ENCODE data around the gene ARFGAP3.

Gene ARFGAP3

DNA sequence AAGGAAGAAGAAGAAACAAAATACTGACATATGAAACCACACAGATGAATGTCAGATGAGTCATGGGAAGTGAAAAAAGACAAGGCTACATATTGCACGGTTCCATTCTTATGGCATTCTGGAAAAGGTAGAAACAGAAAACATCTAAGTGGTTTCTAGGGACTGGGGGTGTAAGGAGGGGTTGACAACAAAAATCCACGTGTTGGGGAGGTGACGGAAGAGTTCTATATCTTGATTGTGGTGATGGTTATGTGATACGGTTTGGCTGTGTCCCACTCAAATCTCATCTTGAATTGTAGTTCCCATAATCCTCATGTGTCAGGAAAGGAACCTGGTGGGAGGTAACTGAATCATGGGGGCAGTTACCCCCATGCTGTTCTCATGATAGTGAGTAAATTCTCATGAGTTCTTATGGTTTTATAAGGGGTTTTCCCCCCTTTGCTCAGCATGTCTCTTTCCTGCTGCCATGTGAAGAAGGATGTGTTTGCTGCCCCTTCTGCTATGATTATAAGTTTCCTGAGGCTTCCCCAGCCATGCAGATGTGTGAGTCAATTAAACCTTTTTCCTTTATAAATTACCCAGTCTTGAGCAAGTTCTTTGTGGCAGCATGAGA, 6.4 kb upstream of the ARFGAP3 start:
- DNase-seq (ENCODE audit: low read depth): no peak

DNA sequence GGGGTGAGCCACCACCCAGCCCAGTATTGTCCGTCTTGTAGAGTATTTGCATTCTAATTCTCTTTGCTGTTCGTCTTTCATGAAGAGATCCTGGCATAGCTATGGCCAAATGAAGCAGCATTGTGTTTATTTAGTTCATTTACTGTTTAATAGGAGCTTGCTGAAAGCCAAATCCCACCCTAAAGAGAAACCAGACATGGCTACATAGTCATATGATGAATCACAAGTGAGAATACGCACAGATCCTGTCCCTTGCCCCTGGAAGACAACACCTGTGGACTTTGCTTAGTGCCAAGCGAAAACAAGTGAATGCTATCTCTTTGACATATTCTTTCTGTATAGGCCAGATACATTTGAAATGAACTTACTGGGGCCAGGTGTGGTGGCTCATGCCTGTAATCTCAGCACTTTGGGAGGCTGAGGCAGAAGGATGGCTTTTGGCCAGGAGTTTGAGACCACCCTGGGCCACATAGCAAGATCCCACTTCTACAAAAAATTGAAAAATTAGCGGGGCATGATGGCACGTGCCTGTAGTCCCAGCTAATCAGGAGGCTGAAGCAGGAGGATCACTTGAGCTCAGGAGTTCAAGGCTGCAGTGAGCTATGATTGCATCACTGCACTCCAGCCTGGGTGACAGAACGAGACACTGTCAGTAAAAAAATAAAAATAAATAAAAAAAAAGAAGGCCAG, 5.1 kb upstream of the ARFGAP3 start:
- no peak for DNase-seq (ENCODE audit: low read depth)

DNA sequence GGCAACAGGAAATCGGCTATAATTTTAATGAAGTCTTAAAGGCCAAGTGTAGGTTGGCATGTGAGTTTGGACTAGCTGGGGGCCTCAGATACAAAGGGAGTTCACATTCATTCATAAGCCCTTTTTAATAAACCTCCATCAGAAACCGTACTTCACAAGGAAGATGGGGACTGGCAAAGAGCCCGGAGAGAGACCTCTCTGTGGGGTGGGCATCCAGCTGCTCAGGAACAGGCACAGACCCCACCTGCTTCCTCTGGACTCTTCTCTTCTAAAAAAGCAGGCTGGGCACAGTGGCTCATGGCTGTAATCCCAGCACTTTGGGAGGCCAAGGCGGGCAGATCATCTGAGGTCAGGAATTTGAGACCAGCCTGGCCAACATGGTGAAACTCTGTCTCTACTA, 3.9 kb upstream of the ARFGAP3 start:
- DNase-seq (ENCODE audit: low read depth): no peak

DNA sequence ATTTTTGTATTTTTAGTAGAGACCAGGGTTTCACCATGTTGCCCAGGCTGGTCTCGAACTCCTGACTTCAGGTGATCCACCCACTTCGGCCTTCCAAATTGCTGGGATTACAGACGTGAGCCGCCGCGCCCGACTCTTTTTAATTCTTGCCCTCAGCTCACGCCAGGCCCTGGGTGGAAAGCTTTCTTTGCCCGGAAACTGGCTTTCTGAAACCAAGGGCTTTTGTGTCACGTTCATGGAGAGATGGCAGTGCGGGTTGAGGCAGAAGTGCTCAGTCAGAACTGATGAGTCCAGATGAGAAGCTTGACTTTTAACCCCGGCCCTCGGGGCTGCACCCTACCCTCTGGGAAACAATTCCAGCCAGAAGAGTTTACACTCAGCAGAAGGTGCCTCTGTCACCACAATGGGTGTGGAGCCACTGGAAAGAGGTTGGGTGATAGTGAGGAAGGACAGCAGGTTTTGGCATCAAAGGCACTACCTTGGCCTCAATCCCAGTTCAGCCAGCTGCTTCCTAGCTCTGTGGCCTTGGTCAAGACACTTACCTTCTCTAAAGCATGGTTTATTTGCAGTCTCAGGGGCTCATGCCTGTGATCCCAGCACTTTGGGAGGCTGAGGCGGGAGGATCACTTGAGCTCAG, 890 bp upstream of the ARFGAP3 start:
- no peak for DNase-seq (ENCODE audit: low read depth)

DNA sequence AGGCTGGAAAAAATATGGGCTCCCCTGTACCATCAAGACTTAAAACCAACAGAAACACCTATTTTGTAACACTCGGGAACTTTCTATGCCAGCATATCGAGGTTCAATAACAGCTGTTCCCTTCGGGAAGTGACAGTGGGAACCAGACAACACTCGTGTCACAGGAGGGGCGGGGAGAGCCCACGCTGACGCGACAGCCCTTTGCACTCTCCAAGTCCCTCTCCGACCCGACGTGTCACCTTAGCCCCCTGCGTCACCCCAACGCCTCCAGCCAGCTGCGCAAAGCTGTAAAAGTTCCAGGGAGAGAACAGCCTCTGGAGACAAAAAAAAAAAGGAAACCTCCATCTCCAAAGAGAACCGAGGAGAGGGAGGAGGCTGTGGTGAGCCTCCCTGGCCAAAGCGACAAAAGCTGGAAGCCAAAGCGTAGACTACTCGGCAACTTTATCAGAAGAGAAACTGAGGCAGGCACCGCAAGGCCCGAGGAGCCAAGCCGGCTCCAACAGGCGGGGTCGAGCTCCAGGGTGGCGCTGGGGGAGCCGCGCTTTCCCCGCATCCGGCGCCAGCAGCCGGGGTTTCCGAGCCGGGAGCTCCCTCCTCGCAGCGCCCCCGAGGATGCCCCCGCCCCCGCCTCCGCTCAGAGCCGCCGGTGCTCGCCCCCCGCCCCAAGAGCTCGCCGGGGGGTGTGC, 751 bp downstream of the ARFGAP3 start:
- peak; percentile 51 for DNase-seq (ENCODE audit: low read depth)

DNA sequence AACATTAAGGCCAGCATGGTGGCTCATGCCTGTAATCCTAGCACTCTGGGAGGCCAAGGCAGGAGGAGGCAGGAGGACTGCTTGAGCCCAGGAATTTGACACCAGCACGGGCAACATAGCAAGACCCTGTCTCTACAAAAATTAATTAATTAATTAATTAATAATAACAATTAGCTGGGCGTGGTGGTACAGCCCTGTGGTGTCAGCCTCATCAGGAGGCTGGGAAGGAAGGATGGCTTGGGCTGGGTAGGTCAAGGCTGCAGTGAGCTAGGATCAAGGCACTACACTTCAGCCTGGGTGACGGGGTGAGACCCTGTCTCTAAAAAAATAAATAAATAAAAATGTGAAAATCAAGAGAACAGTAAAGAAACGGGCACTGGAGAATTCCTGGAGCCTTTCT, 1.4 kb downstream of the ARFGAP3 start:
- DNase-seq (ENCODE audit: low read depth): no peak

DNA sequence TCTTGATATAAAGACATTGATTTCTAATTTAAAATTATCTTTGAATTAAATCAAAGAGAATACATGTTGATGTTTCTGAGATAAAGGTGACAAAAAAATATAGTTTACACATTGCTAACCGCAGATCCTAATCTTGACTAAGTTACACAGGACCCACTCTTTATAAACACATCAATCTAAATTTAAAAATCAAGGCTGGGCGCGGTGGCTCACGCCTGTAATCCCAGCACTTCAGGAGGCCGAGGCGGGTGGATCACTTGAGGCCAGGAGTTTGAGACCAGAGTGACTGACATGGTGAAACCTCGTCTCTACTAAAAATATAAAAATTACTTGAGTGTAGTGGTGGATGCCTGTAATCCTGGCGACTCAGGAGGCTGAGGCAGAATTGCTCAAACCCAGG, 1.9 kb downstream of the ARFGAP3 start:
- DNase-seq (ENCODE audit: low read depth): no peak

DNA sequence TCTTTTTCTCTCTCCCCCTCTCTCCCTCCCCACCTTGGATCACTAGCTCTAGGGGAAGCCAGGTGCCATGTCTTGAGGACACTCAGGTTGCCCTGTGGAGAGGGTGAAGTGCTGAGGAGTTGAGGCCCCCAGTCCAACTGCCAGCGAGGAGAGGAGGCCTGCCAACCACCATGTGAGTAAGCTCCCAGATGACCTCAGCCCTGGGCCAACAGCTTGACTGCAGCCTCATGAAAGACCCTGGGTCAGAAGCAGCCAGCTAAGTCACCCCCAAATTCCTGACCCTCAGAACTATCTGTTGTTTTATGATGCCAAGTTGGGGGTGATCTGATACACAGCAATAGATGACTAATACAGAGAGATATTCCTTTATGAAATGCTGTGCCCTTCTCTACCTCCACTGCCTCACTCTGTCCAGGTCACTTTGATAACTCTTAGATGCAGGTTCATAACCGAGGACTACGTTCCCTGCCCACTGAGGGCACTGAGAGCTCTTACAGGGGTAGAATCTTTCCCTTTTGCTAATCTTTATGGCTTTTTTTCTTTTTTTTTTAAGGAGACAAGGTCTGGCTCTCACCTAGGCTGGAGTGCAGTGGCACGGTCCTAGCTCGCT, 8.0 kb downstream of the ARFGAP3 start:
- no peak for DNase-seq (ENCODE audit: low read depth)

DNA sequence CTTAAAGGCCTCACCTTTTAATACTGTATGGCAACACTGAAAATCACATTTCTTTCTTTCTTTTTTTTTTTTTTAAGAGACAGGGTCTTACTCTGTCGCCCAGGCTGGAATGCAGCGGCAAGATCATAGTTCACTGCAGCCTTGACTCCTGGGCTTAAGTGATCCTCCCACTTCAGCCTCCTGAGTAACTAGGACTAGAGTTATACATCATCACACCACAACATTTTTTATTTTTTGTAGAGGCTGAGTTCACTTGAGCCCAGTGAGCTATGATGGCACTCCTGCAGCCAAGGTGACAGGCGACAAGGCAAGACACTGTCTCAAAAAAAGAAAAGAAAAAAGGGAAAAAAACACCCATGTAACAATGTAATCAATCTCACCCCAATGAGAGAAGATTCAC, 10.0 kb downstream of the ARFGAP3 start:
- no peak for DNase-seq (ENCODE audit: low read depth)

DNA sequence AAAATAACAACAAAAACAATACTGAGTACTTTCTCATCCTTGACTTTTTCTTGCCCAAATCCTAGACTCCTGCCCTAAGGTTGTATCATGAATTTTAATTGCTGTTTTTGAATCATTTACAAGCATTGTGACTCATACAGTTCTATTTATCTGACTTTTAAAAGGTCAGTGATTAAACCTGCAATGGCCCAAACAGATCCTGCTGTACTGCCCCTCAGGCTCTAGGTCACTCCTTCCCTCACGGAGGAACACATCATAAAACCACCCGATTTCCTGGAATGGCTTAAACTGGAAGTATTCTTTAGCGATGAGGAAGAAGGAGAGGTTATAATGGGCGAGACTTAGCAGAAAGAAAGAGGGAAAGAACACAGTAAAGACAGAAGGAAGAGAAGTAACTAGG, 12.3 kb downstream of the ARFGAP3 start:
- DNase-seq (ENCODE audit: low read depth): no peak

DNA sequence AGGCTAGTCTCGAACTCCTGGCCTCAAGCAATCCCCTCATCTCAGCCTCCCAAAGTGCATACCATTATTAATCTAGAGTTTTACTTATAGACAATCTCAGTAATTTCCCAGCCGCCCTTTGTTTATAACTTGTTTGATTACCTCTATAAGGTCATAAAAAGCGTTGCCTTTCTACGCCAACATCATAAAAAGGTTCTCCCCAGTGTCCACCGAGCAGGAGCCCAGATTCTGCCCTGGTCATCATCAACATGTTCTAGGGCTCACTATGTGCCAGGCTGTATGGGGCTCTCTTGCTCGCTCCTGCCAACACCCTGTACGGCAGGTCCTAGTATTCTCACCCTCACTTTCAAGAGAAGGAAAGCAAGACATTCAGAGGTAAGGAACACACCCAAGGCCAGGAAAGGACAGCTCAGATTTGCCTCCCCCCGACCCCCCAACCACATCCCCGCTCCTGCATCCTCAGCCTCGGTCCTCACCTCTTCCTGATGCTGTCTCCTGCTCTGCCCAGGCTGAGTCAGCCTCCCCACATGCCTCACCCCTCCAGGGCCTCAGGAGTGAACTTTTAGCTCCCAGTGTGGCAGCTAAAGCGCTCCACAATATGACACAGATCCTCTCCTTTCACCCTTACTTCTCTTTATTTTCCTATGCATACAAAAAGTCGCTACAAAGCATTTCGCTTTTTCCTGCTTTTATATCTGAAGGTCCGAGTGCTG, 14.3 kb downstream of the ARFGAP3 start:
- no peak for DNase-seq (ENCODE audit: low read depth)

DNA sequence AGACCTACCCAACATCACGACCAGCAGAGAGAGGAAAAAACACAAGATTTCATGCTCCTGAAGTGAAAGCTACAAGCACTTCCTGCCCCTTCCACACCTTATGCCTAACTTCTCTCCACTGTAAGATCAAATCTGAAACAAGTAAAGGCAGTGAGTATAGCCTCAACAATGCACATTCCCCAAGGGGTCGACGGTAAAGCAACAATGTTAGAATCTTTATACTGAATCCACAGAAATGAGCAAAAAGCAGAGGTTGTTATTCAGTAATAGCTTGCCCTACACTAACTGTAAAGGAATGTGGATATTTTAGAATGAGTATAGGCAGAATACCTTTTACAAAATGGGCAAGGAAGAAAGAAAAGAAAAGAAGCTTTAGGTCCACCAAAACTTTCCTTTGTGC, 15.6 kb downstream of the ARFGAP3 start:
- no peak for DNase-seq (ENCODE audit: low read depth)

DNA sequence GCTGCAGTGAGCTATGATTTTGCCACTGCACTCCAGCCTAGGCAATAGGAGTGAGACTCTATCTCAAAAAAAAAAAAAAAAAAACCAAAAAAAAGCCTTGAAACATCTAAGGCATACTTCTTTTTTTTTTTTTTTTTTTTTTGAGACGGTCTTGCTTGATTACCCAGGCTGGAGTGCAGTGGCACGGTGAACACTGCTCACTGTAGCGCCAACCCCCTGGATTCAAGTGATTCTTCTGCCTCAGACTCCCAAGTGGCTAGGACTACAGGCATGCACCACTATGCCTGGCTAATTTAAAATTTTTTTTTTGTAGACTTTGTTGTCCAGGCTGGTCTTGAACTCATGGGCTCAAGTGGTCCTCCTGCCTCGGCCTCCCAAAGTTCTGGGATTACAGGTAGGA, 19.5 kb downstream of the ARFGAP3 start:
- DNase-seq (ENCODE audit: low read depth): no peak

DNA sequence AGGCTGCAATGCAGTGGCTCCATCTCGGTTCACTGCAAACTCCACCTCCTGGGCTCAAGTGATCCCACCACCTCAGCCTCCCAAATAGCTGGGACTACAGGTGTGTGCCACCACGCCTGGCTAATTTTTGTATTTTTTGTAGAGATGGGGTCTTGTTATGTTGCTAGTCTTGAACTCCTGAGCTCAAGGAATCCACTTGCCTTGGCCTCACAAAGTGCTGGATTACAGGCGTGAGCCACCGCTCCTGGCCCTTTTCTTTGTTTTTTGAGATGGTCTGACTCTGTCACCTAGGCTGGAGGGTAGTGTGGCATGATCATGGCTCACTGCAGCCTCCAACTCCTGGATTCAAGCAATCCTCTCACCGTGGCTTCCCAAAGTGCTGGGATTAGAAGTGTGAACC, 21.0 kb downstream of the ARFGAP3 start:
- DNase-seq (ENCODE audit: low read depth): no peak

DNA sequence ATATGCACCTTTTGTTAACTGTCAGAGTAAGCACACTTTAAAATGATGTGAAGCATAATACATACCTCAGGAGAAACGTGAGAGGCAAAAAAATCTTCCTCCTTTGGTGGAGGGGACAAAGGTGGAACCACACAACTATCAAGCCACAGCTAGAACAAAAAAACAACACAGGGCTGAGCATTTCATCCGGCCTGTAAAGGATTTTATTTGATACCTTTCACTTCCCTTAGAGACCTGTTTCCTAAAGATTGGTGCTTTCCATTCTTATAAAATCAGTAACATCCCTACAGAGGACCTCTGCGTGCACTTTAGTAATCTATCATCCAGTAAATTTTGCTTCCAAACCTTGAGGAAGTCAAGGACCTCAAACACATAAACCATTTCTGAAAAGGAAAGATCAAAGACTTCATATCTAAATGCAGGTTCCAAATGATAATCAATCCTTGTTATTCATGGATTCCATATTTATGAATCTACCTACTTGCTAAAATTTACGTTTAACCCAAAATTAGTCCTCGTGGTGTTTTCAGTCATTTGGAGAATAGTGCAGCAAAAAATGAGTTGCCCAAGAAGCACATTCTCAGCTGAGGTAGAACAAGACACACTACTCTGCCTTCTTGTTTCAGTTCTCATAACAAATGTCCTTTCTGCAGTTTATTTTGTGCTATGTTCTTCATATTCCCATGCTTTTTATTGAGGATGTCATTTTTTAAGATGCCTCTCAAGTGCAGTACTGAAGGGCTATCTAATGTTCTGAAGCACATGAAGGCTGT, 22.7 kb downstream of the ARFGAP3 start:
- no peak for DNase-seq (ENCODE audit: low read depth)

DNA sequence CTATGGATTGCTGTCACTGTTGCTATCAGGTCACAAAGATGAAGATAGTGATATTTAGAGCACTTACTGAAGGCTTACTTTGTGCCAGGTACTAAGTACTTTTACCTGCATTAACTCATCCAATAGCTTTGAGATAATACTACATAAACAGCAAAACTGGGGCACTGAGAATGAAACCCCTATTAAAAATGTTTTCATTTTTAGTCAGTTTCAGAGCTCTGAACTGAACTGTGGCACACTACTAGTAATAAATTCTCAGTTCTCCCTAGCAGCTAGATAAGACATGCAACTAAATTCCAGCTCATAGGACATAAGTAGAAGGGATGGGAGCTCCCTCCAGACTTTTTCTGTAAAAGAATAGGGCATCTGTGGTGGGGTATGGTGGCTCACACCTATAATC, 24.0 kb downstream of the ARFGAP3 start:
- DNase-seq (ENCODE audit: low read depth): no peak

DNA sequence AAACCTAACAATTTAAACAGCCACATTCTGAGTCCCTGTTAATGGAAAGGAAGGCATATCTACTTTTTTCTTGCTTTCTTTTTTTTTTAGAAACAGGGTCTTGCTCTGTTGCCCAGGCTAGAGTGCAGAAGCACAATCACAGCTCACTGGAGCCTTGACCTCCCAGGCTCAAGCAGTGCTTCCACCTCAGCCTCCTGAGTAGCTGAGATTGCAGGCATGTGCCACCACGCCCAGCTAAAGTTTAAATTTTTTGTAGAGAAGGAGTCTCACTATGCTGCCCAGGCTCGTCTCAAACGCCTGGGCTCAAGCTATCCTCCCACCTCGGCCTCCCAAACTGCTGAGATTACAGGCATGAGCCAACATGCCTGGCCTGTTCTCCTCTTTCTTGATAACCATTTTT, 25.4 kb downstream of the ARFGAP3 start:
- no peak for DNase-seq (ENCODE audit: low read depth)

DNA sequence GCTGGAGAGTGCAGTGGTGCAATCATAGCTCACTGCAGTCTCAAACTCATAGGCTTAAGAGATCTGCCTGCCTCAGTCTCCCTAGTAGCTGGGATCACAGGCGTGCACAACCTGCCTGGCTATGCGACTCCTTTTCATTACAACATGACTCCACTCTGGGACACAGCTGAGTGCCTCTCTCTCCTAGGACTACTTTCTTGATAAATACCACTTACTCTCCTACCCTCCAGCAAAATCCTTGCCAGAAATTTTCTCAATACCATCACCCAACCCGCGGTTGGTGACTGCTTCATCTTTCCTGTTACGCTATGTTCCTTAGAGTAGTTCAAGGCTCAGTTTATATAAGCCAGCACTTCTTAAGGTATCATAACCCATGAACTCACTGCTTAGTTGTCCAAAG, 26.9 kb downstream of the ARFGAP3 start:
- DNase-seq (ENCODE audit: low read depth): no peak

DNA sequence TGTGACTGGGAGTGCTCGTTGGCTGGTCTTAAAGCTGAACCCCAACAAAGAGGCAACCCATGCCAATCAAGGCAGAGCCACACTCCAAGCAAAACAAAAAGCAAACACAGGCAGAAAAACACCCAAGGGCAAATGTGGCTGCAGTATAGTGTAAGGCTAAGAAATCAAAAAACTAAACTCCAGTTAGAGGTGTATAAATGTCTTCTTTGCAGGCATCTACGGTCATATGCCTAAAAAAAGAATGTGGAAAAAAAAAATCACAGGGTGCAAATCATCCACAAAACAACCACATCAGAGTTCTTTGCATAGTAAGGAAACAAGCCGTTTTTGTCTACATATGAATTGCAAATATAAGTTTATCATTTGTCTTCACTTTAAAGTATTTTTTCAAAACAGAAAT, 27.8 kb downstream of the ARFGAP3 start:
- no peak for DNase-seq (ENCODE audit: low read depth)

DNA sequence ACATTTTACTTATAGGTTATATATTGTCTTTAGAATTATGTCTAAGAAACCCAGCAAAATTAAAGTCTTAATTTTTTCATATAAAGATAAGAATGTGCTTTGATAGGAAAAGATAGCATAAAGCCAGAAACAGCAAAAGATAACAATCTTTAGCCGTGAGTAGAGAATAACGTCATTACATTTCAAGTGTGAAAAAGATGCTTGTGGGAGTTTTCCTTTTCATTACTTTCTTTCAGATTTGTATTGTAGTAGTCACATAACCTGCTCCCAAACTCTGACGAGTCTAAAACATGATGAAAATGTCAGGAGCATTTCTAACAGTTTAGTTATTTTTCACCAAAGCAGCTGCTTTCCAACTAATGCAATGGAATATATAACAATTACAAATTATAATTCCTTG, 31.3 kb downstream of the ARFGAP3 start:
- no peak for DNase-seq (ENCODE audit: low read depth)

DNA sequence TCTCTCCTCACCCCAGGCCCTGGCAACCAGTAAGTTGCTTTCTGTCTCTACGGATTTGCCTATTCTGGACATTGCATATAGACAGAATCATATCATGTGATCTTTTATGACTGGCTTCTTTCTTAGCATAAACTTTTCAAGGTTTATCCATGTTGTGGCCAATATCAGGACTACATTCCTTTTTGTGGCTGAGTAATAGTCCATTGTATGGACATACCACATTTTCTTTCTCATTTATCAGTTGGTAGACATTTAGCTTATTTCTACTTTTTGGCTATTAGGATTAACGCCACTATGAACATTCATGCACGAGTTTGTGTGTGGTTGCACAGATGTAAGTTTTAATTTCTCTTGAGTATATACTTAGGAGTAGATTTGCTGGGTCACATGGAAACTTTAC, 35.7 kb downstream of the ARFGAP3 start:
- no peak for DNase-seq (ENCODE audit: low read depth)

Measured in T-helper 22 cell (primary cell).